OCI-LY3 (cell line): Measurements from ENCODE around the gene PLIN5.

Experiments used
- CTCF ChIP-seq: fragments of 200-600, 300-600 bp; sonication (generic); IDR thresholded peaks from 2 replicates; pipeline ENCODE4 v1.5.1; 2014; ENCODE audit warnings: antibody characterized with exemption, low read length, low read depth
- EZH2phosphoT487 ChIP-seq: fragments of 200-600 bp; shearing (Covaris generic); IDR thresholded peaks from 2 replicates; pipeline ENCODE4 v1.6.1; 2018; ENCODE audit warnings: antibody characterized with exemption, mixed run types, low read depth

- TF ChIP-seq CTCF (no peak), EZH2phosphoT487 (no peak)
Measured at GRCh38 chr19:4548238-4548584, 13.2 kb upstream of the PLIN5 start.
